NB4 (cell line): Measurements from ENCODE around the gene ZDHHC18.

ENCODE experiments used
- CTCF ChIP-seq: IDR thresholded peaks from one replicate; pipeline ENCODE4 v1.5.1; 2012; ENCODE audit warnings: low read depth, low read length
- TF ChIP-seq, protein P1 (sequence below): IDR thresholded peaks from 2 replicates; pipeline ENCODE4 v1.6.1; 2011; ENCODE audit warnings: low read depth, low read length

GRCh38 chr1:26783646-26784022 lies 42.9 kb upstream of the ZDHHC18 start:
- TF ChIP-seq, protein P1, sequence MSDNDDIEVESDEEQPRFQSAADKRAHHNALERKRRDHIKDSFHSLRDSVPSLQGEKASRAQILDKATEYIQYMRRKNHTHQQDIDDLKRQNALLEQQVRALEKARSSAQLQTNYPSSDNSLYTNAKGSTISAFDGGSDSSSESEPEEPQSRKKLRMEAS: no peak
- no peak for TF ChIP-seq CTCF
